Left kidney (tissue), 2 donors: ENCODE data around the gene FRMD8. TPM values are rescaled to one million over a fixed set of nuclear protein-coding genes. Genes with fewer than 3 reads are reported as not detected.

Experiments used
- DNase-seq: peaks from one replicate; pipeline ENCODE4 v3.0.0-alpha.2; 2013
- polyA plus RNA-seq: library from polyadenylated mRNA; unstranded; fragments of 120-200 nt; gene quantifications from one replicate; pipeline ENCODE4 v1.2.1, GENCODE V29; 2013; ENCODE audit not compliant: insufficient read length

Gene FRMD8
- polyA plus RNA-seq, 1 donor: 18.1 TPM

- no peak for DNase-seq
These were observed 67.9 kb downstream of the FRMD8 start for GRCh38 chr11:65454311-65454695.

DNA sequence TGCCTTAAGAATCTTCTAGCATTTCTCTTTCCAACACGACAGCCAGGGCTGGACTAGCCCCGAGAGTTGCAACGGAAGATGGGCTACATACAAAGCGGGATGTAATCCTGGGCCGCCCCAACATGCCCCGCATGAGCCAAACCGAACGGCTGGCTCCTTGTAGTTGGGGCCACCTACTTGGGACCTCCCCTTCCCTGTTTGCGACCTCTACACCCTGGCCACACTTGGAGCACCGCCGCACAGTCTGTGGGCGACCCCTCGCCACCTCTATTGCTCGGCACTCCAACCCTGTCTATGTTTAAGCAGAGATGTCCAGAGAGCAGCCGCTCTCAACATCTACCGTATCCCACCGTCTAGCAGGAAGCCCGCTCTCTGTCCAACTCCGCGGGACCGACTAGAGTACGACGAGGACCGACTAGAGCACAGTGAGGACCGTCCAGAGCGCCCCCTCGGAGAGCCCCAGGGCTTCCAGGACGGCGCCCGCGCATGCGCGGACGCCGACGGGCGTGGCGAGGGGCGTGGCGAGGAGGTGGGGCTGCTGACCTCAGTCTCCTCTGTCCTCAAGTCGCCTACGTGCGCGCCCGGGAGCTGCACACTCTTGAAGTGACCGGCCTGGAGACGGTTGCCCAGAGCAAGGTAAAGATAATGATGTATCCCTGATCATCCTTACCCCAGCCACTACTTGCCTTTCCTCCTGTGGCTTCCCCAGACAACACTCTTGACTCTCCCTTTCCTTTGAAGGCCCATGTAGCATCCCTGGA, 68.4 kb downstream of the FRMD8 start:
- peak; percentile 87 for DNase-seq

GRCh38 chr11:65456418-65456817, 70.0 kb downstream of the FRMD8 start:
- DNase-seq: no peak

- no peak for DNase-seq
These were observed 73.1 kb downstream of the FRMD8 start for GRCh38 chr11:65459552-65459951.

Other genes with a start within 250 kb of the FRMD8 start
- gene SPDYC, start 216.4 kb upstream of the FRMD8 start, polyA plus RNA-seq: not detected
- gene CAPN1, start 204.7 kb upstream of the FRMD8 start, polyA plus RNA-seq: 86.6 TPM
- gene POLA2, start 124.7 kb upstream of the FRMD8 start, polyA plus RNA-seq: 35.0 TPM
- gene CDC42EP2, start 71.8 kb upstream of the FRMD8 start, polyA plus RNA-seq: 8.6 TPM
- gene DPF2, start 52.8 kb upstream of the FRMD8 start, polyA plus RNA-seq: 99.3 TPM
- gene TIGD3, start 31.9 kb upstream of the FRMD8 start, polyA plus RNA-seq: 0.60 TPM
- gene SLC25A45, start 4.0 kb upstream of the FRMD8 start, polyA plus RNA-seq: 7.2 TPM
- gene NEAT1, start 36.2 kb downstream of the FRMD8 start, polyA plus RNA-seq: 265 TPM
- gene MALAT1, start 112.4 kb downstream of the FRMD8 start, polyA plus RNA-seq: 1,140 TPM
- 59.5 TPM for gene SCYL1, start 138.4 kb downstream of the FRMD8 start, polyA plus RNA-seq
- 142 TPM for gene LTBP3, start 171.7 kb downstream of the FRMD8 start, polyA plus RNA-seq
- 37.5 TPM for gene ZNRD2, start 183.8 kb downstream of the FRMD8 start, polyA plus RNA-seq
- 17.6 TPM for gene FAM89B, start 185.9 kb downstream of the FRMD8 start, polyA plus RNA-seq
- 19.0 TPM for gene EHBP1L1, start 189.4 kb downstream of the FRMD8 start, polyA plus RNA-seq
- gene KCNK7, start 209.2 kb downstream of the FRMD8 start, polyA plus RNA-seq: 0.28 TPM
- gene MAP3K11, start 227.6 kb downstream of the FRMD8 start, polyA plus RNA-seq: 35.4 TPM
- gene PCNX3, start 229.1 kb downstream of the FRMD8 start, polyA plus RNA-seq: 29.8 TPM